Suprapubic skin (tissue), 4 donors: ENCODE results near the gene COL5A3.

Experiments
- EP300 ChIP-seq: sonication (generic); formaldehyde crosslinking; IDR thresholded peaks from one replicate; pipeline ENCODE4 v1.6.1; 2017; ENCODE audit warnings: antibody characterized with exemption
- POLR2A ChIP-seq, 2 donors: fragments of 450-650 bp; IDR thresholded peaks; one replicate each; pipeline ENCODE4 v1.6.1; 2017; ENCODE audit warnings: antibody characterized with exemption in 2 of 2, mild to moderate bottlenecking in 2 of 2, moderate library complexity in 2 of 2
- POLR2AphosphoS5 ChIP-seq, 3 donors: sonication (generic); formaldehyde crosslinking; IDR thresholded peaks; one replicate each; pipeline ENCODE4 v1.6.1; 2017; ENCODE audit warnings: antibody characterized with exemption in 3 of 3
- TF ChIP-seq, protein P1 (sequence below), 2 donors: fragments of 200-600 bp in 1 of 2; fragments of 450-650 bp in 1 of 2; sonication (generic) in 1 of 2; IDR thresholded peaks; one replicate each; pipeline ENCODE4 v1.5.1; 2016 to 2019; ENCODE audit warnings: antibody characterized with exemption in 2 of 2, mild to moderate bottlenecking in 1 of 2, moderate library complexity in 1 of 2

DNA sequence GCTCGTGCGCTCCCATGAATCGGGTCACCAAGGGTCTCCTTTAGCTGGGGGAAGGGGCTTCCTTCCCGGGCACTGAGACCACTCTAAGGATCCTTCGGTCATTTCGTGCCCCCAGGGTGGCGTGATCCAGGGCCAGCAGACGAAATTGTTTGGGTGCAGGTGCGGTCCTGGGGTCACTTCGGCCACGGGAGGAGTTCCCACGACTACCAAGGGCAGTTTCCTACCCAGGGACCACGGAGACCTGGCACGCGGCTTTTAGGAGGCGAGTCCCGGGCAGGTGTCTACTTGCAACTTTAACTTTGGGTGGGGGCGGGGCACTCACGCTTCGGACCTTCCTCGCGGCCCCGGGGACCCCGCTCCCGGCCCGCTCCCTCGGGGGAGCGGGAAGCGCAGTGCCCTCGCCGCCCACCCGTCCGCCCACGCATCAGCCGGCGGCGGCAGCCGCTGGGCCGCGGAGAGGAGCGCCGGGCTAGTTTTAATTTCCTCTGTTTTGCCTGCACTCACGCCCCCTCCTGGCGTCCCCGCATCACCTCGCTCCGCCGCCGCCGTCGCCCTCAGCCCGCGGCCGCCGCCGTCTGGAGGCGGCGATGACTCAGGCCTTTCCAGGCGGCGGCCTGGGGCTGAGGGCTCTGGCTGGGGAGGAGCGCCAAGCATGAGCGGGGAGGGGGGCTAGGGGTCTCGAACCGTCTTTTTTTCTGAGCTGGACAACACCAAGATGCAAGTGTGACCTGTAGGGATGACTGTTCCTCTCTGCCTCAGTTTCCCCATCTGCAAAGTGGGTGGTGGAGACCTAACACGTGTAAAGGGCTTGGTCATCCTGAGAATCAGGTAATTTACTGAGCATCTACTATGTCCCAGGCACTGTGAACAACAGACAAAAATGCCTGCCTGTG, 95.7 kb downstream of the COL5A3 start:
- TF ChIP-seq, protein P1, sequence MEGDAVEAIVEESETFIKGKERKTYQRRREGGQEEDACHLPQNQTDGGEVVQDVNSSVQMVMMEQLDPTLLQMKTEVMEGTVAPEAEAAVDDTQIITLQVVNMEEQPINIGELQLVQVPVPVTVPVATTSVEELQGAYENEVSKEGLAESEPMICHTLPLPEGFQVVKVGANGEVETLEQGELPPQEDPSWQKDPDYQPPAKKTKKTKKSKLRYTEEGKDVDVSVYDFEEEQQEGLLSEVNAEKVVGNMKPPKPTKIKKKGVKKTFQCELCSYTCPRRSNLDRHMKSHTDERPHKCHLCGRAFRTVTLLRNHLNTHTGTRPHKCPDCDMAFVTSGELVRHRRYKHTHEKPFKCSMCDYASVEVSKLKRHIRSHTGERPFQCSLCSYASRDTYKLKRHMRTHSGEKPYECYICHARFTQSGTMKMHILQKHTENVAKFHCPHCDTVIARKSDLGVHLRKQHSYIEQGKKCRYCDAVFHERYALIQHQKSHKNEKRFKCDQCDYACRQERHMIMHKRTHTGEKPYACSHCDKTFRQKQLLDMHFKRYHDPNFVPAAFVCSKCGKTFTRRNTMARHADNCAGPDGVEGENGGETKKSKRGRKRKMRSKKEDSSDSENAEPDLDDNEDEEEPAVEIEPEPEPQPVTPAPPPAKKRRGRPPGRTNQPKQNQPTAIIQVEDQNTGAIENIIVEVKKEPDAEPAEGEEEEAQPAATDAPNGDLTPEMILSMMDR (IDR thresholded peaks at IDR 0.05): peak; percentile 15 to 78
- TF ChIP-seq POLR2A (IDR thresholded peaks at IDR 0.05): no peak
- TF ChIP-seq EP300: no peak
- no peak for TF ChIP-seq POLR2AphosphoS5 (IDR thresholded peaks at IDR 0.05)
